Neural cell (in vitro differentiated cells): ENCODE measurements around the gene MACROD1.

ENCODE experiments used
- CTCF ChIP-seq: fragments of 450-650 bp; IDR thresholded peaks from 2 replicates; pipeline ENCODE4 v1.5.1; 2014; ENCODE audit warnings: antibody characterized with exemption, mild to moderate bottlenecking, moderate library complexity; ENCODE audit not compliant: poor library complexity, severe bottlenecking
- EP300 ChIP-seq: fragments of 450-650 bp; conservative IDR thresholded peaks from 2 replicates; pipeline ENCODE4 v1.6.1; 2014; ENCODE audit warnings: antibody characterized with exemption, mild to moderate bottlenecking, moderate library complexity; ENCODE audit not compliant: poor library complexity, severe bottlenecking
- EZH2 ChIP-seq: fragments of 200-600, 300-800 bp; shearing (Covaris generic), sonication (generic); IDR thresholded peaks from 2 replicates; pipeline ENCODE4 v1.6.1; 2014; ENCODE audit warnings: antibody characterized with exemption, low read length, borderline replicate concordance, mild to moderate bottlenecking; ENCODE audit not compliant: insufficient read depth, poor library complexity, severe bottlenecking
- MXI1 ChIP-seq: fragments of 450-650 bp; conservative IDR thresholded peaks from 2 replicates; pipeline ENCODE4 v1.6.1; 2014; ENCODE audit warnings: antibody characterized with exemption, mild to moderate bottlenecking; ENCODE audit not compliant: poor library complexity, severe bottlenecking
- POLR2AphosphoS5 ChIP-seq: IDR thresholded peaks from 2 replicates; pipeline ENCODE4 v1.6.1; 2012
- RAD21 ChIP-seq: fragments of 450-650 bp; conservative IDR thresholded peaks from 2 replicates; pipeline ENCODE4 v1.6.1; 2014; ENCODE audit warnings: antibody characterized with exemption, mild to moderate bottlenecking, moderate library complexity
- REST ChIP-seq: IDR thresholded peaks from 2 replicates; pipeline ENCODE4 v1.6.1; 2012; ENCODE audit warnings: borderline replicate concordance
- SMC3 ChIP-seq: fragments of 450-650 bp; conservative IDR thresholded peaks from 2 replicates; pipeline ENCODE4 v1.6.1; 2014; ENCODE audit warnings: antibody characterized with exemption, mild to moderate bottlenecking, moderate library complexity; ENCODE audit not compliant: poor library complexity
- TAF1 ChIP-seq: IDR thresholded peaks from 2 replicates; pipeline ENCODE4 v1.6.1; 2012; ENCODE audit warnings: low read depth

- no peak for TF ChIP-seq CTCF
- no peak for TF ChIP-seq REST
- no peak for TF ChIP-seq EZH2
- no peak for TF ChIP-seq SMC3
- TF ChIP-seq TAF1, result no peak
- no peak for TF ChIP-seq POLR2AphosphoS5
- no peak for TF ChIP-seq MXI1
- TF ChIP-seq EP300, result no peak
- TF ChIP-seq RAD21, result no peak
Observed at GRCh38 chr11:64074239-64074638, 91.7 kb downstream of the MACROD1 start.
